ENCODE data around the gene SLX4IP. TPM values are rescaled to one million over a fixed set of nuclear protein-coding genes. Genes with fewer than 3 reads are reported as not detected.

SLX4IP gene
- total RNA-seq, 1 experiment from 2014 or later = 7.4 TPM

DNA sequence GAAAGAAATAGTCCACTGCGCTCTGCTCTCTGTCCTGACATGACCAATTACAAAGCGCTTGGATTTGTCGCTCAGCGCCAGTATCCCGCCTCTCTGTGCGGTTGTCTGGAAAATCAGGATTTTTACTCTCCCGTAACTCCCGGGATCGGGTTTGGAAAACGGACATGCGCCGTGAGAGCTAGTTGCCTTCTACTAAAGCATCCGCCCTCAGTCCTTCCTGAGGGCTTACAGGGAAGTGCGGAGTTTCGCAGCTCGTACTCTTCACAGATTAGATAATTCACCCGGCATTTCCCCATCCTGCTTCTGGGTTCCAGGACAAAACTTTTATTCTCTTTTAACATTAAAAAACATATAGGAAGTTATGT lies 656 bp upstream of the SLX4IP start:
- ATAC-seq (peak; percentile 72), DNase-seq (ENCODE audit: low spot score) (peak; percentile 90)
- H3K36me3 Mint-ChIP-seq = no peaks in the 10 kb centered on the region; the same call in 1 of the 2 replicates
- H3K27me3 Mint-ChIP-seq (ENCODE audit: low read depth) = no peaks in the 10 kb centered on the region
- no peaks in the 10 kb centered on the region for H3K9me3 Mint-ChIP-seq
- peak overlapping the region; percentile 98 for H3K27ac Mint-ChIP-seq
- peaks cover 38% of the 10 kb centered on the region for H3K4me1 Mint-ChIP-seq
- TF ChIP-seq E2F1 (CRISPR knock-in tag; IDR thresholded peaks at IDR 0.05) (no peak), FOXK1 (CRISPR knock-in tag; IDR thresholded peaks at IDR 0.05) (no peak), SMAD4 (CRISPR knock-in tag; IDR thresholded peaks at IDR 0.05) (no peak), NFYB (CRISPR knock-in tag; conservative IDR thresholded peaks at IDR 0.05; ENCODE audit: low read depth) (0 out of 2 replicates have a peak, but pooled peaks have one; percentile 32)
- TF ChIP-seq, protein P1, sequence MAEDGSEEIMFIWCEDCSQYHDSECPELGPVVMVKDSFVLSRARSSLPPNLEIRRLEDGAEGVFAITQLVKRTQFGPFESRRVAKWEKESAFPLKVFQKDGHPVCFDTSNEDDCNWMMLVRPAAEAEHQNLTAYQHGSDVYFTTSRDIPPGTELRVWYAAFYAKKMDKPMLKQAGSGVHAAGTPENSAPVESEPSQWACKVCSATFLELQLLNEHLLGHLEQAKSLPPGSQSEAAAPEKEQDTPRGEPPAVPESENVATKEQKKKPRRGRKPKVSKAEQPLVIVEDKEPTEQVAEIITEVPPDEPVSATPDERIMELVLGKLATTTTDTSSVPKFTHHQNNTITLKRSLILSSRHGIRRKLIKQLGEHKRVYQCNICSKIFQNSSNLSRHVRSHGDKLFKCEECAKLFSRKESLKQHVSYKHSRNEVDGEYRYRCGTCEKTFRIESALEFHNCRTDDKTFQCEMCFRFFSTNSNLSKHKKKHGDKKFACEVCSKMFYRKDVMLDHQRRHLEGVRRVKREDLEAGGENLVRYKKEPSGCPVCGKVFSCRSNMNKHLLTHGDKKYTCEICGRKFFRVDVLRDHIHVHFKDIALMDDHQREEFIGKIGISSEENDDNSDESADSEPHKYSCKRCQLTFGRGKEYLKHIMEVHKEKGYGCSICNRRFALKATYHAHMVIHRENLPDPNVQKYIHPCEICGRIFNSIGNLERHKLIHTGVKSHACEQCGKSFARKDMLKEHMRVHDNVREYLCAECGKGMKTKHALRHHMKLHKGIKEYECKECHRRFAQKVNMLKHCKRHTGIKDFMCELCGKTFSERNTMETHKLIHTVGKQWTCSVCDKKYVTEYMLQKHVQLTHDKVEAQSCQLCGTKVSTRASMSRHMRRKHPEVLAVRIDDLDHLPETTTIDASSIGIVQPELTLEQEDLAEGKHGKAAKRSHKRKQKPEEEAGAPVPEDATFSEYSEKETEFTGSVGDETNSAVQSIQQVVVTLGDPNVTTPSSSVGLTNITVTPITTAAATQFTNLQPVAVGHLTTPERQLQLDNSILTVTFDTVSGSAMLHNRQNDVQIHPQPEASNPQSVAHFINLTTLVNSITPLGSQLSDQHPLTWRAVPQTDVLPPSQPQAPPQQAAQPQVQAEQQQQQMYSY (CRISPR knock-in tag; IDR thresholded peaks at IDR 0.05) = peak; percentile 93
- TF ChIP-seq, protein P2, sequence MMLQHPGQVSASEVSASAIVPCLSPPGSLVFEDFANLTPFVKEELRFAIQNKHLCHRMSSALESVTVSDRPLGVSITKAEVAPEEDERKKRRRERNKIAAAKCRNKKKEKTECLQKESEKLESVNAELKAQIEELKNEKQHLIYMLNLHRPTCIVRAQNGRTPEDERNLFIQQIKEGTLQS (CRISPR knock-in tag; conservative IDR thresholded peaks at IDR 0.05) = no peak
- H3K4me3 Mint-ChIP-seq = peak overlapping the region; percentile 93
- ChIA-PET POLR2A (interaction anchor here (0.8 to 1.9 kb wide), 9 partner anchors 8 to 240 kb away, joined by 3 to 9 read pairs (median 4); partner anchors contain the start of genes JAG1 and SNAP25), CTCF (interaction anchor here (0.7 to 2.9 kb wide), 17 partner anchors 32 to 818 kb away, joined by 3 to 13 read pairs (median 4); partner anchors contain the start of genes ANKEF1, JAG1 and SNAP25)

DNA sequence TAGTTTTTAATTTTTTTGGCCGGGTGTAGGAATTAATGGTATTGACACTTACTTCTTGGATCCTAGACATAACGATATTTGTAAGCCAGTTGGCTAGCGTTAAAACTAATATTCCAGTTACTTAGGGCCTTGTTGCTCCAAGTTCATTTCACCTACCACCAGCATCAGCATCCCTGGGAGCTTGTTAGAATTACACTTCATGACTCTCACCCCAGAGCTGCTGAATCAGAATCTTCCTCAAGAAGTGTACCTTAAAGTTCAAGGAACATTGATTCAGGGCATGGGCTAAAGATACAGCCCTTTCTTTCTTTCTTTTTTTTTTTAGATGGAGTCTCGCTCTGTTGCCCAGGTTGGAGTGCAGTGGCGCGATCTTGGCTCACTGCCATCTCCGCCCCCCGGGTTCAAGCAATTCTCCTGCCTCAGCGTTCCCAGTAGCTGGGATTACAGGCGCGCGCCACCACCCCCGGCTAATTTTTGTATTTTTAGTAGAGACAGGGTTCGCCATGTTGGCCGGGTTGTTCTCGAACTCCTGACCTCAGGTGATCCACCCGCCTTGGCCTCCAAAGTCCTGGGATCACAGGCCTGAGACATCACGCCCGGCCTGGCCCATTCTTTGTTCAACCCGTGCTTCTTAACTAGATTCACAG lies 1.1 kb downstream of the SLX4IP start:
- DNase-seq (ENCODE audit: low spot score) = no peak
- peaks cover 23% of the 10 kb centered on the region for H3K4me1 Mint-ChIP-seq
- POLR2A ChIA-PET = interaction anchor here (0.7 kb wide), 1 partner anchor 85 kb away, joined by 4 read pairs; no protein-coding TSS in a partner anchor
- ATAC-seq = no peak
- peak overlapping the region; percentile 93 for H3K4me3 Mint-ChIP-seq
- no peaks in the 10 kb centered on the region for H3K27me3 Mint-ChIP-seq (ENCODE audit: low read depth)
- no peaks in the 10 kb centered on the region for H3K9me3 Mint-ChIP-seq
- TF ChIP-seq ZBTB21 (CRISPR knock-in tag; IDR thresholded peaks at IDR 0.05; ENCODE audit: borderline replicate concordance) = no peak
- no peaks in the 10 kb centered on the region; the same call in 1 of the 2 replicates for H3K36me3 Mint-ChIP-seq
- no peak overlapping the region for H3K27ac Mint-ChIP-seq
- CTCF ChIA-PET = no interaction called here

DNA sequence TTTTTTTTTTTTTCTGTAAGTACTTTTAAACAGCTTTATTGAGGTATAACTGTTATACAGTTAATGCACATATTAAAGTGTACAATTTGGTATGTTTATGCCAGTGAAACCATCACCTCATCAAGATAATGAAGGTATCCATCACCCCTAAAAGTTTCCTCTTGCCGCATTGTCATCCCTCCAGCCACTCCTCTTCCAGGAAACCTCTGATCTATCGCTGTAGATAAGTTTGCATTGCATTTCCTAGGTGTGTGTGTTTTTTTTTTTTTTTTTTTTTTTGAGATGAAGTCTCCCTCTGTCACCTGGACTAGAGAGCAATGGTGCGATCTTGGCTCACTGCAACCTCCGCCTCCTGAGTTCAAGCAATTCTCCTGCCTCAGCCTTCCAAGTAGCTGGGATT lies 3.1 kb downstream of the SLX4IP start:
- no peak overlapping the region for H3K4me3 Mint-ChIP-seq
- peaks cover 5% of the 10 kb centered on the region for H3K4me1 Mint-ChIP-seq
- no peaks in the 10 kb centered on the region for H3K9me3 Mint-ChIP-seq
- ATAC-seq (no peak), DNase-seq (ENCODE audit: low spot score) (no peak)
- H3K36me3 Mint-ChIP-seq = no peaks in the 10 kb centered on the region
- H3K27ac Mint-ChIP-seq = no peak overlapping the region
- ChIA-PET POLR2A (no interaction called here), CTCF (no interaction called here)
- H3K27me3 Mint-ChIP-seq (ENCODE audit: low read depth) = no peaks in the 10 kb centered on the region
- no peak for TF ChIP-seq ZSCAN18 (CRISPR knock-in tag; IDR thresholded peaks at IDR 0.05)
- TF ChIP-seq JAZF1 (CRISPR knock-in tag; IDR thresholded peaks at IDR 0.05) = no peak
- TF ChIP-seq, protein P3, sequence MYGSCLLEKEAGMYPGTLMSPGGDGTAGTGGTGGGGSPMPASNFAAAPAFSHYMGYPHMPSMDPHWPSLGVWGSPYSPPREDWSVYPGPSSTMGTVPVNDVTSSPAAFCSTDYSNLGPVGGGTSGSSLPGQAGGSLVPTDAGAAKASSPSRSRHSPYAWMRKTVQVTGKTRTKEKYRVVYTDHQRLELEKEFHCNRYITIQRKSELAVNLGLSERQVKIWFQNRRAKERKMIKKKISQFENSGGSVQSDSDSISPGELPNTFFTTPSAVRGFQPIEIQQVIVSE (CRISPR knock-in tag; IDR thresholded peaks at IDR 0.05; ENCODE audit: borderline replicate concordance) = no peak
- no peak for TF ChIP-seq MLX (CRISPR knock-in tag; IDR thresholded peaks at IDR 0.05)
- TF ChIP-seq MAX (CRISPR knock-in tag; IDR thresholded peaks at IDR 0.05) = no peak
- no peak for TF ChIP-seq KAT7 (CRISPR knock-in tag; IDR thresholded peaks at IDR 0.05; ENCODE audit: borderline replicate concordance)
- no peak for TF ChIP-seq RELA (CRISPR knock-in tag; IDR thresholded peaks at IDR 0.05; ENCODE audit: borderline replicate concordance)
- no peak for TF ChIP-seq ZBTB21 (CRISPR knock-in tag; IDR thresholded peaks at IDR 0.05; ENCODE audit: borderline replicate concordance)
- TF ChIP-seq ZNF396 (CRISPR knock-in tag; IDR thresholded peaks at IDR 0.05; ENCODE audit: borderline replicate concordance) = no peak
- TF ChIP-seq ERG (CRISPR knock-in tag; IDR thresholded peaks at IDR 0.05) = no peak
- TF ChIP-seq, protein P4, sequence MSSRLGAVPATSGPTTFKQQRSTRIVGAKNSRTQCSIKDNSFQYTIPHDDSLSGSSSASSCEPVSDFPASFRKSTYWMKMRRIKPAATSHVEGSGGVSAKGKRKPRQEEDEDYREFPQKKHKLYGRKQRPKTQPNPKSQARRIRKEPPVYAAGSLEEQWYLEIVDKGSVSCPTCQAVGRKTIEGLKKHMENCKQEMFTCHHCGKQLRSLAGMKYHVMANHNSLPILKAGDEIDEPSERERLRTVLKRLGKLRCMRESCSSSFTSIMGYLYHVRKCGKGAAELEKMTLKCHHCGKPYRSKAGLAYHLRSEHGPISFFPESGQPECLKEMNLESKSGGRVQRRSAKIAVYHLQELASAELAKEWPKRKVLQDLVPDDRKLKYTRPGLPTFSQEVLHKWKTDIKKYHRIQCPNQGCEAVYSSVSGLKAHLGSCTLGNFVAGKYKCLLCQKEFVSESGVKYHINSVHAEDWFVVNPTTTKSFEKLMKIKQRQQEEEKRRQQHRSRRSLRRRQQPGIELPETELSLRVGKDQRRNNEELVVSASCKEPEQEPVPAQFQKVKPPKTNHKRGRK (CRISPR knock-in tag; IDR thresholded peaks at IDR 0.05; ENCODE audit: borderline replicate concordance) = no peak
- no peak for TF ChIP-seq ATF1 (CRISPR knock-in tag; IDR thresholded peaks at IDR 0.05)

Measured in WTC11 (cell line).